Measurements from ENCODE around the gene FGF19.

FGF19 gene

GRCh38 chr11:69695581-69695980, 8.2 kb downstream of the FGF19 start:
- Histone ChIP-seq H3K9ac (ENCODE audit: low read length) (no peak overlapping the region), H3K9me3 (ENCODE audit: low read length) (no peaks in the 10 kb centered on the region), H2AFZ (ENCODE audit: low read length) (no peak overlapping the region), H3K36me3 (ENCODE audit: insufficient read depth, low read length) (no peaks in the 10 kb centered on the region), H3K4me1 (ENCODE audit: insufficient read depth, low read length, severe bottlenecking) (no peaks in the 10 kb centered on the region), H3K27me3 (ENCODE audit: insufficient read depth, low read length) (peaks cover 2% of the 10 kb centered on the region; the same call in 1 of the 2 replicates), H4K20me1 (ENCODE audit: insufficient read depth, low read length) (no peaks in the 10 kb centered on the region), H3F3A (ENCODE audit: insufficient read depth, low read length) (no peaks in the 10 kb centered on the region), H3K9me2 (ENCODE audit: low read depth, low read length) (no peaks in the 10 kb centered on the region), H3K4me3 (ENCODE audit: low read depth, low read length, poor library complexity, severe bottlenecking) (no peak overlapping the region), H3K79me2 (ENCODE audit: insufficient read depth, low read length) (no peaks in the 10 kb centered on the region), H3K27ac (ENCODE audit: low read depth, low read length, poor library complexity, severe bottlenecking) (no peak overlapping the region), H3K4me2 (ENCODE audit: low read length) (no peak overlapping the region)
- TF ChIP-seq CTCF (IDR thresholded peaks at IDR 0.05; ENCODE audit: low read length) (no peak), EZH2 (IDR thresholded peaks at IDR 0.05; ENCODE audit: borderline replicate concordance, low read length) (no peak)

- Histone ChIP-seq H3K9me2 (ENCODE audit: low read depth, low read length) (no peaks in the 10 kb centered on the region), H3F3A (ENCODE audit: insufficient read depth, low read length) (no peaks in the 10 kb centered on the region), H3K4me1 (ENCODE audit: insufficient read depth, low read length, severe bottlenecking) (no peaks in the 10 kb centered on the region), H3K4me2 (ENCODE audit: low read length) (no peak overlapping the region), H3K9me3 (ENCODE audit: low read length) (no peaks in the 10 kb centered on the region), H4K20me1 (ENCODE audit: insufficient read depth, low read length) (no peaks in the 10 kb centered on the region), H3K4me3 (ENCODE audit: low read depth, low read length, poor library complexity, severe bottlenecking) (no peak overlapping the region), H3K79me2 (ENCODE audit: insufficient read depth, low read length) (no peaks in the 10 kb centered on the region), H3K36me3 (ENCODE audit: insufficient read depth, low read length) (no peaks in the 10 kb centered on the region), H3K27ac (ENCODE audit: low read depth, low read length, poor library complexity, severe bottlenecking) (no peak overlapping the region), H3K27me3 (ENCODE audit: insufficient read depth, low read length) (no peaks in the 10 kb centered on the region; the same call in 1 of the 2 replicates), H2AFZ (ENCODE audit: low read length) (no peak overlapping the region), H3K9ac (ENCODE audit: low read length) (no peak overlapping the region)
- TF ChIP-seq EZH2 (IDR thresholded peaks at IDR 0.05; ENCODE audit: borderline replicate concordance, low read length) (no peak), CTCF (IDR thresholded peaks at IDR 0.05; ENCODE audit: low read length) (no peak)
Observed at GRCh38 chr11:69694781-69695180, 9.0 kb downstream of the FGF19 start.

- no peaks in the 10 kb centered on the region for H3K36me3 ChIP-seq (ENCODE audit: insufficient read depth, low read length)
- H3K4me3 ChIP-seq (ENCODE audit: low read depth, low read length, poor library complexity, severe bottlenecking) = no peak overlapping the region
- H3K9me3 ChIP-seq (ENCODE audit: low read length) = no peaks in the 10 kb centered on the region
- H3K27me3 ChIP-seq (ENCODE audit: insufficient read depth, low read length) = no peaks in the 10 kb centered on the region; the same call in 1 of the 2 replicates
- H3F3A ChIP-seq (ENCODE audit: insufficient read depth, low read length) = no peaks in the 10 kb centered on the region
- no peak overlapping the region for H2AFZ ChIP-seq (ENCODE audit: low read length)
- no peaks in the 10 kb centered on the region for H3K4me1 ChIP-seq (ENCODE audit: insufficient read depth, low read length, severe bottlenecking)
- no peaks in the 10 kb centered on the region for H3K79me2 ChIP-seq (ENCODE audit: insufficient read depth, low read length)
- no peaks in the 10 kb centered on the region for H3K9me2 ChIP-seq (ENCODE audit: low read depth, low read length)
- H3K4me2 ChIP-seq (ENCODE audit: low read length) = no peak overlapping the region
- no peak overlapping the region for H3K27ac ChIP-seq (ENCODE audit: low read depth, low read length, poor library complexity, severe bottlenecking)
- TF ChIP-seq EZH2 (IDR thresholded peaks at IDR 0.05; ENCODE audit: borderline replicate concordance, low read length) (no peak), CTCF (IDR thresholded peaks at IDR 0.05; ENCODE audit: low read length) (no peak)
- H4K20me1 ChIP-seq (ENCODE audit: insufficient read depth, low read length) = no peaks in the 10 kb centered on the region
- H3K9ac ChIP-seq (ENCODE audit: low read length) = no peak overlapping the region
Observed at GRCh38 chr11:69692422-69692821, 11.4 kb downstream of the FGF19 start.
